Limb (tissue), 2 donors: ENCODE measurements around the gene PAK6.

Experiments used
- DNase-seq, 2 donors: peaks; one replicate each; pipeline ENCODE4 v3.0.0-alpha.2; 2016; ENCODE audit errors: extremely low spot score in 2 of 2

The PAK6 gene

DNA sequence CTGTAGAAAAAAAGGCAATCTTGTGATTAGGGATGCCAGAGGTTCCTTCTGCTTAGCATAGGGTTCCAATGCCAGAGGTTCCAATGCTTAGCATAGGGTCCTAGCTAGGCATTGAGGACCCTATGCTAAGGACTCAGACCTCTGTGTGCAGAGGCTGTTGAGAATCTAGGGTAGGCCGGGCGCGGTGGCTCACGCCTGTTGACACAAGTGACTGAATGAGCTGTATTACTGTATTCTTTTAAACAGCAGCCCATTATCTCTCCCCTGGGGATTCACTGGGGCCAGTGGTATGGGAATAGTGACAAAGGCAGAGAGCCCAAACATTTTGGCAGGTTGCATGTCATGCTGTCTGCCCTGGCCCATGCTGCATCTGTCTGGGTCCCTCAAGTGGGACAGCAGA is 16.2 kb downstream of the PAK6 start:
- no peak for DNase-seq

- no peak for DNase-seq
Observed at GRCh38 chr15:40256638-40257235, 17.9 kb downstream of the PAK6 start.

- no peak for DNase-seq
Observed at GRCh38 chr15:40257656-40258450, 19.0 kb downstream of the PAK6 start.

DNA sequence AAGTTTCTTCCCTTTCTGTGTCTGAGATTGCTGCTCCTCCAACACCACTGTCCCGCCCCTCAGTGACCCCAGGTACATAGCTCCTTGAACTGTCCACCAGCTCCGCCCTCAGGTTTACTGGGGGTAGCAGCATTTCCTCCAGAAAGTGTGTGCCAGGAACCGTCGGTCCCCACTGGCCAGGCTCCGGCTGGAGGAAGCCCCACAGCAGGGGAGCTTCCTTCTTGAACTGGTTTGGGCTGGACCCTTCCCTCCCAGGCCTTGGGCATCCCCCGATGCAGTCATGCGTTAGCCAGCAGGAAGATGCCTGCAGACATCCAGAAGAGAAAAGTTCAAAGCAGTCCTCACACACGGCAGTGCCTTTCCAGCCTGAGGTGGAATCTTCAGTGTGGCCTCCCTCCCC is 19.7 kb downstream of the PAK6 start:
- no peak for DNase-seq

GRCh38 chr15:40259021-40259420 is 20.2 kb downstream of the PAK6 start:
- no peak for DNase-seq

- DNase-seq, result no peak
Observed at GRCh38 chr15:40263024-40263754, 24.3 kb downstream of the PAK6 start.

DNA sequence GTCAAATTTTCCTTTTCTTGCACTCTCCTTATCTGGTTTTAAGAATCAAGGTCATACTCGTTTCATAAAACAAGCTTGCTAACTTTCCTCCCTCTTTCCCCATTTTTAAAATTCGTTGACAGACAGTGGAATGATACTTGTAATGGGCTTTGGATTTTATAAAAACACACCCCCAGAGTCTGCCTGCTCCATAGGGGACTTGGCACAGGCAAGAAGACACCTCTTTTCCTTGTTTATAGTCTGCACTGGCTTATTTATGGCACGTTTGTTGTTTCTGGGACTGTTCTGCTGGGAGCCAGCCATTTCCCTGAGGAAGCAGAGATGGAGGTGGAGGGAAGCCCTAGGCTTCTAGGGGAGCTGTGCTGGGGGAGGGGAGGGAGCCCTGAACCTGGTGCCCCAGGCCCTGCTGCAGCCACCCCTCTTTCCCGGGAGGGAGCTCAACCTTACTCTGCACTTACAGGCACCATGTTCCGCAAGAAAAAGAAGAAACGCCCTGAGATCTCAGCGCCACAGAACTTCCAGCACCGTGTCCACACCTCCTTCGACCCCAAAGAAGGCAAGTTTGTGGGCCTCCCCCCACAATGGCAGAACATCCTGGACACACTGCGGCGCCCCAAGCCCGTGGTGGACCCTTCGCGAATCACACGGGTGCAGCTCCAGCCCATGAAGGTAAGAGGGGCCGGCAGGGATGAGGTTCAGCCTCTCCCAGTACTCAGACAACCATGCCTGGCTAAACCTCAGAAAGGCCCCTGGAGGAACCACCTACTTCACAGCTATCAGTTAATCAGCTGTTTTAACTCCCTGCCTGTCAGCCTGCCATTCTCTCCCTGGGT is 25.7 kb downstream of the PAK6 start:
- DNase-seq, result no peak

DNA sequence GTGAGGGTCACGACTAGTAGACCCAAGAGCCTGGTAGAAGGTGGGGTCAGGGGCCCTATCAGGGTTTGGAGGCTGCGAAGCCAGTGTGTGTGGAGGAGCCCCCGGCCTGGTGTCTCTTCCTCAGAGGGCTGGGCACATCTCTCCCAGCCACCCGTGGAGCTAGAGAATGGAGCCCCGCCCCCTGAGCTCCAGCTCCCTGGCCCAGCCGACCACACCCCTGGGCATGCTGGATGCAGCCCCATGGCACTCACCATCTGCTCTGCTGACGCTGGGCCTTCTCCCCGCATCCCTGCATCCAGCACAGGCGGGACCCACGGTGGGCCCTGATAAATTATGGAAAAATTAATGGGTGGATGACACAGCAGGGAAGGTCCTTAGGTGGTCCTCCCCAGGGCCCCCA is 26.5 kb downstream of the PAK6 start:
- DNase-seq, result no peak

DNA sequence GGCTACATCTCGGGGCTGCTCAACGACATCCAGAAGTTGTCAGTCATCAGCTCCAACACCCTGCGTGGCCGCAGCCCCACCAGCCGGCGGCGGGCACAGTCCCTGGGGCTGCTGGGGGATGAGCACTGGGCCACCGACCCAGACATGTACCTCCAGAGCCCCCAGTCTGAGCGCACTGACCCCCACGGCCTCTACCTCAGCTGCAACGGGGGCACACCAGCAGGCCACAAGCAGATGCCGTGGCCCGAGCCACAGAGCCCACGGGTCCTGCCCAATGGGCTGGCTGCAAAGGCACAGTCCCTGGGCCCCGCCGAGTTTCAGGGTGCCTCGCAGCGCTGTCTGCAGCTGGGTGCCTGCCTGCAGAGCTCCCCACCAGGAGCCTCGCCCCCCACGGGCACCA is 27.0 kb downstream of the PAK6 start:
- DNase-seq, result no peak

- DNase-seq, result no peak
Observed at GRCh38 chr15:40266828-40267304, 28.0 kb downstream of the PAK6 start.

GRCh38 chr15:40267670-40268069 is 28.8 kb downstream of the PAK6 start:
- no peak for DNase-seq

GRCh38 chr15:40269604-40270003 is 30.7 kb downstream of the PAK6 start:
- DNase-seq, result no peak

DNA sequence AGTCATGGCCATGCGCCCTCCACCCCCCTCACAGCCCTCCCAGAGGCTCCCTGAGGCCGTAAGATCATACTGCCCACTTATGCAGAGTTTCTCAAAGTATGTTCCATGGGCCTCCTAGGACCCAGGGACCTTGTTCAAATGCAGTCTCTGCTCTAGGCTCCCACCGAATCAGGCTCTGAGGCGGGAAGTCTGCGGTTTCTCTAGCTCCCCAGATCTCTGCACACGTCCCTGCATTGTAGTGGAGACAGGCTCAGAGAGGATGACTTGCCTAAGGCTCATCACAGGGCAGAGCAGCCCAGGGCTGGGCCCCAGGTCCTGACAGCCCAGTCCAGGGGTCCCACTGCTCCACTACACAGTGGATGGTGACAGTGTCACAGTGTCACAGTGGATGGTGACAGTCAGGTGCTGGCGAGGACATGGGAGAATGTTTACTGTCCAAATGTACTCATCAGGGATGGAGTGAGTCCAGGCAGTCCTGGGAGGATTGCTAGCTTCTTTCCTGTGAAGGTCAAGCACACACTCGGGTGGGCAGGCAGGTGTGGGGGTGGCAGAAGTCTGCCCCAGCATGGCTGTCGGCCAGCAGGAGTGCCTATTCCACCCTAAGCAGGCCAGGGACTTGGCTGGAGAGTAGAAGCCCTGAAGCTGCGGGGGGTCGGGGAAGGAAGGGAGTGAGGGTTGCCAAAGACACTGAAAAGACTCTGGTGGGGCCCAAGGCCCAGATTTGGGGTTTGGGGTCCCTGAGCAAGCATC is 31.6 kb downstream of the PAK6 start:
- DNase-seq, result no peak

DNA sequence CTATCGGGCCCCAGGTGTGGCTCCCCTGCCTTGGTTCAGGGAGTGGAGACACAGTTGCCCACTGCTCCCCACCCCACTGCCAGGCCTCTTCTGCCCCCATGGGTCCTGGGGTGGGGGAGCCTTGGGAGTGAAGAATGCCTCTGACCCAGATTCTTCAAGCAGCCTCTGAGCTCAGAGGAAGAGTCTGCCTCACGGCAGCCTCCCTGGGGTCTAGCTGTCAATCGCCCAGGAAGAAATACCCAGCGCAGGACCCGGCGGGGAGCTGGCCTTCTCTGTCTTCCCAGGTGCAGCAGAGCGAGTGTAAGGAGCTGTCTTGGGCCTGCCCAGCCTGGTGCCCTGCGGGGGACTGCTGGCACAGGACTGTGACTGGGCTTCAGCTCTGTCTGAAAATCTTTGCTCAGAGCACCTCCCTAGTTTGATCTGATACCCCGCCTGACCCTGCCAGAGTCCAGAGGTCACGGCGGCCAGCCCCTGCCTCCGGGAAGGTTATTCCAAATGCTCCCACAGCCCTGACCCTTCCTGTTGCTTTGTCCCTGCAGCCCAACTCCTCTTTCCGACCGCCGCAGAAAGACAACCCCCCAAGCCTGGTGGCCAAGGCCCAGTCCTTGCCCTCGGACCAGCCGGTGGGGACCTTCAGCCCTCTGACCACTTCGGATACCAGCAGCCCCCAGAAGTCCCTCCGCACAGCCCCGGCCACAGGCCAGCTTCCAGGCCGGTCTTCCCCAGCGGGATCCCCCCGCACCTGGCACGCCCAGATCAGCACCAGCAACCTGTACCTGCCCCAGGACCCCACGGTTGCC is 33.0 kb downstream of the PAK6 start:
- no peak for DNase-seq

DNA sequence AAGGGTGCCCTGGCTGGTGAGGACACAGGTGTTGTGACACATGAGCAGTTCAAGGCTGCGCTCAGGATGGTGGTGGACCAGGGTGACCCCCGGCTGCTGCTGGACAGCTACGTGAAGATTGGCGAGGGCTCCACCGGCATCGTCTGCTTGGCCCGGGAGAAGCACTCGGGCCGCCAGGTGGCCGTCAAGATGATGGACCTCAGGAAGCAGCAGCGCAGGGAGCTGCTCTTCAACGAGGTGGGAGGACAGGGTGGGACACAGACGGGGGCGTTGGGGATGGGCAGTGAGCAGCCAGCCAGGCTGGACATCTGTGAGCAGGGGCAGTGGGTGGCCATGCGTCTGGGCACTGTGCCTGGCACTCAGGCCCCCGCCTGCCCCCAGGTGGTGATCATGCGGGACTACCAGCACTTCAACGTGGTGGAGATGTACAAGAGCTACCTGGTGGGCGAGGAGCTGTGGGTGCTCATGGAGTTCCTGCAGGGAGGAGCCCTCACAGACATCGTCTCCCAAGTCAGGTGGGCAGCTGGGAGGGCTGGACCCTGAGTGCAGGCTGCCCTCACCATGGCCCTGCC is 33.7 kb downstream of the PAK6 start:
- DNase-seq, result no peak

DNA sequence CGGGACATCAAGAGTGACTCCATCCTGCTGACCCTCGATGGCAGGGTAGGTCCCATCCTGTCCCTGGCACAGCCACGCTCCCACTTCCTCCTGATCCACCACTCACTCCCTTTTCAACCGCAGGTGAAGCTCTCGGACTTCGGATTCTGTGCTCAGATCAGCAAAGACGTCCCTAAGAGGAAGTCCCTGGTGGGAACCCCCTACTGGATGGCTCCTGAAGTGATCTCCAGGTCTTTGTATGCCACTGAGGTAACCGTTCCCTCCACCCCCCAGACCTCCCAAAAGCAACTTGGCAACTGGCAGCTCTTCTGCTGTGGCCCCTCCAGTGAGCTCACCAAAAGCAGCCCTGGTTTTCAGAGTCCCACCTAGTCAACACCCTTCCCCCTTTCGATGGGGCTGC is 34.6 kb downstream of the PAK6 start:
- DNase-seq, result no peak

DNA sequence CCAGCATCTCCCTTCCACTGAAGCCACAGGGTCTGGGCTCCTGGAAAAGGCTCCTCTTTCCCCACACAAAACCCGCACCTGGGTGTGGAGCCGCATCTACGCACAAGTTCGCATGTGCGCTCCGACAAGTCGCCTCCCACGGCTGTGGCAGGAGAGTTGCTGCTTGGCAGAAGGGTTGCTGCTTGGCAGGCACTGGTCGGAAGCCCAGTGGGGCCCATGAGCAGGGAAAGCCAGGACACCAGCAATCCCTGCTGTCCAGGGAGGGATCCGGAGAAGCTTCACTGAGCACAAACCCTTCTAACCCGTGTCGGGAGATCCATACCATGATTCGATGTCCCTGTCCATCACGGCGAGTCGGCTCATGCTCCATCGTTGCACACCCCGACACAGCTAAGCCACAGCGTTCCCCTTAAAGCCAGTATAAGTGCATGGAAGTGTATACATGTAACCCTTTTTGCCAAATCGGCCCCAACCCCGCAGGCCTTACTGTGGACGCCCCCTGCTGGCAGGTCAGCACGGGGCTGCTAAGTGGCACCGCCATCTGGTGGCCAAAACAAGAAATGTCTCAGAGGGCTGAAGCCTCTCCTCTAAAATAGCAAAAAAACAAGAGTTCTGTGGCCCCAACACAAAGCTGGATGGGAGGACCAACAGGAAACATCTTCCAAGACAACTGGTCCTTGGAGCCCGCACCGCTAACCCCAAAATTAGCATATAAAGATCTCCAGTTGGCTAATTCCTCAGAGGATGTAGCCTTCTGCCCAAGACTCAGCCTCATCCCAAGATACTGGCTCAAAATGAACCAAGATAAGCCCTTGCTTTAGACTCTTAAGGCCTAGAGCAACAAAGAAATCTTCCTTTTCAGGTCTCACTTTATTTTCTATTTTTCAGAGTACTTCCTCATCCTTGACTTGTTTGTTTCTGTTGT is 35.7 kb downstream of the PAK6 start:
- DNase-seq, result peak; percentile 77 to 85

DNA sequence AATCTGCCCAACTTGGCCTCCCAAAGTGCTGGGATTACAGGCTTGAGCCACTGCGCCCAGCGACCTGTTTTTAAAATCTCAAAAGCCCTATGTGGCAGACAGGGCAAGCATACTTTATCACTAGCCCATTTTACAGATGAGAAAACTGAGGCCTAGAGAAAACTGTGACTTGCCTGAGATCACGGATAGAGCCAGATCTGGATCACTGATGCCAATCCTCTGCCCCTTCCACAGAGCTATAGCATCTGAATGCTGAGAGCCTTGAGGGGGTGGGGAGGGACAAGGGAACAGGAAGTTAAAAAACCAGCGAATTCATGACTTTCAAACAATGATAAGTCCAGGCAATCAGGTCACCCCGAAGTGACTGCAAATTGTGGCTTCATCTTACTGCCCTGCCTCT is 36.7 kb downstream of the PAK6 start:
- DNase-seq, result no peak

GRCh38 chr15:40275954-40276353 is 37.1 kb downstream of the PAK6 start:
- no peak for DNase-seq
